Loucy (cell line): ENCODE measurements around the gene NEK7.

Source experiments
- H2AFZ ChIP-seq: fragments of 200-600 bp; sonication (generic); 2 replicates; pipeline ENCODE4 v1.6.0; 2016; ENCODE audit warnings: antibody characterized with exemption, mild to moderate bottlenecking, low read length, moderate library complexity
- H3F3A ChIP-seq: fragments of 200-600 bp; 2 replicates; pipeline ENCODE4 v1.6.0; 2016; ENCODE audit warnings: antibody characterized with exemption, low read depth, mild to moderate bottlenecking
- H3K27me3 ChIP-seq: fragments of 200-600 bp; sonication (generic); 2 replicates; pipeline ENCODE4 v1.6.1; 2014; ENCODE audit warnings: low read length, mild to moderate bottlenecking; ENCODE audit not compliant: insufficient read depth, poor library complexity, severe bottlenecking
- H3K36me3 ChIP-seq: fragments of 200-600 bp; sonication (generic); 2 replicates; pipeline ENCODE4 v1.6.1; 2016; ENCODE audit warnings: low read length; ENCODE audit not compliant: insufficient read depth
- H3K4me1 ChIP-seq: fragments of 200-600 bp; sonication (generic); 2 replicates; pipeline ENCODE4 v1.5.1; 2014; ENCODE audit warnings: low read length, mild to moderate bottlenecking; ENCODE audit not compliant: insufficient read depth, poor library complexity, severe bottlenecking
- H3K4me2 ChIP-seq: fragments of 200-600 bp; sonication (generic); 2 replicates; pipeline ENCODE4 v1.6.0; 2014; ENCODE audit warnings: antibody characterized with exemption, low read length, low read depth, mild to moderate bottlenecking; ENCODE audit not compliant: poor library complexity, severe bottlenecking
- H3K4me3 ChIP-seq: fragments of 200-600 bp; sonication (generic); 2 replicates; pipeline ENCODE4 v1.5.1; 2014; ENCODE audit warnings: low read length, mild to moderate bottlenecking, mixed read lengths; ENCODE audit not compliant: poor library complexity, severe bottlenecking
- H3K79me2 ChIP-seq: fragments of 200-600 bp; sonication (generic); 2 replicates; pipeline ENCODE4 v1.6.1; 2014; ENCODE audit warnings: low read length; ENCODE audit not compliant: insufficient read depth
- H3K9ac ChIP-seq: fragments of 200-600 bp; sonication (generic); 2 replicates; pipeline ENCODE4 v1.6.0; 2014; ENCODE audit warnings: mild to moderate bottlenecking, low read depth, low read length, moderate library complexity; ENCODE audit not compliant: poor library complexity, severe bottlenecking
- H3K9me2 ChIP-seq: fragments of 200-600 bp; sonication (generic); replicated peaks from 2 replicates; pipeline ENCODE4 v1.6.1; 2016; ENCODE audit warnings: low read depth, low read length, mixed read lengths
- H3K9me3 ChIP-seq: fragments of 200-600 bp; sonication (generic); 2 replicates; pipeline ENCODE4 v1.6.1; 2014; ENCODE audit warnings: mild to moderate bottlenecking, antibody characterized with exemption, low read length, low read depth; ENCODE audit not compliant: insufficient read depth
- H4K20me1 ChIP-seq: fragments of 200-600 bp; sonication (generic); 2 replicates; pipeline ENCODE4 v1.6.0; 2014; ENCODE audit warnings: antibody characterized with exemption, low read length, mild to moderate bottlenecking; ENCODE audit not compliant: insufficient read depth, poor library complexity, severe bottlenecking
- CTCF ChIP-seq: fragments of 200-600 bp; sonication (generic); conservative IDR thresholded peaks from 2 replicates; pipeline ENCODE4 v1.5.1; 2014; ENCODE audit warnings: mild to moderate bottlenecking, antibody characterized with exemption, low read length
- EZH2phosphoT487 ChIP-seq: fragments of 200-600 bp; IDR thresholded peaks from 2 replicates; pipeline ENCODE4 v1.6.1; 2018; ENCODE audit warnings: antibody characterized with exemption, mild to moderate bottlenecking, moderate library complexity, borderline replicate concordance

NEK7 gene

GRCh38 chr1:198135366-198135765 is 21.4 kb upstream of the NEK7 start:
- no peaks in the 10 kb centered on the region for H3K4me1 ChIP-seq
- no peaks in the 10 kb centered on the region for H3K36me3 ChIP-seq
- H2AFZ ChIP-seq, result no peak overlapping the region
- no peak overlapping the region for H3K4me3 ChIP-seq
- H3F3A ChIP-seq, result no peaks in the 10 kb centered on the region
- TF ChIP-seq EZH2phosphoT487, result no peak
- no peak for TF ChIP-seq CTCF
- H3K9me3 ChIP-seq, result peaks cover 11% of the 10 kb centered on the region; the same call in 1 of the 2 replicates
- H4K20me1 ChIP-seq, result no peaks in the 10 kb centered on the region
- H3K9me2 ChIP-seq, result no peaks in the 10 kb centered on the region
- H3K79me2 ChIP-seq, result no peaks in the 10 kb centered on the region
- no peaks in the 10 kb centered on the region for H3K27me3 ChIP-seq
- no peak overlapping the region for H3K4me2 ChIP-seq
- no peak overlapping the region for H3K9ac ChIP-seq

GRCh38 chr1:198141668-198142351 is 15.0 kb upstream of the NEK7 start:
- Histone ChIP-seq H3K9ac (no peak overlapping the region), H3K4me3 (no peak overlapping the region), H3K36me3 (no peaks in the 10 kb centered on the region), H3F3A (no peaks in the 10 kb centered on the region), H3K4me2 (no peak overlapping the region), H3K27me3 (no peaks in the 10 kb centered on the region), H3K9me2 (no peaks in the 10 kb centered on the region), H3K9me3 (no peaks in the 10 kb centered on the region), H3K79me2 (no peaks in the 10 kb centered on the region), H4K20me1 (no peaks in the 10 kb centered on the region), H2AFZ (no peak overlapping the region), H3K4me1 (no peaks in the 10 kb centered on the region)
- TF ChIP-seq CTCF, result no peak

GRCh38 chr1:198143797-198144196 is 13.0 kb upstream of the NEK7 start:
- Histone ChIP-seq H3K4me3 (no peak overlapping the region), H3K36me3 (no peaks in the 10 kb centered on the region), H3K79me2 (no peaks in the 10 kb centered on the region), H4K20me1 (no peaks in the 10 kb centered on the region), H3K9me2 (no peaks in the 10 kb centered on the region), H2AFZ (no peak overlapping the region; the same call in 1 of the 2 replicates), H3K9me3 (no peaks in the 10 kb centered on the region), H3K4me1 (no peaks in the 10 kb centered on the region), H3K27me3 (no peaks in the 10 kb centered on the region), H3K9ac (no peak overlapping the region), H3F3A (no peaks in the 10 kb centered on the region), H3K4me2 (no peak overlapping the region)
- TF ChIP-seq CTCF, result no peak
- TF ChIP-seq EZH2phosphoT487, result no peak
